NB4 (cell line): ENCODE measurements around the gene PVALB.

Experiments
- CTCF ChIP-seq: IDR thresholded peaks from one replicate; pipeline ENCODE4 v1.5.1; 2012; ENCODE audit warnings: low read depth, low read length
- MAX ChIP-seq: IDR thresholded peaks from 2 replicates; pipeline ENCODE4 v1.6.1; 2011; ENCODE audit warnings: low read depth, low read length
- POLR2A ChIP-seq: IDR thresholded peaks from 2 replicates; pipeline ENCODE4 v1.6.1; 2011; ENCODE audit warnings: mild to moderate bottlenecking; ENCODE audit not compliant: insufficient read length; ENCODE audit errors: extremely low read depth

- TF ChIP-seq CTCF (no peak), MAX (no peak), POLR2A (no peak)
Observed at GRCh38 chr22:36822581-36822980, 5.7 kb upstream of the PVALB start.
